CD4-positive, alpha-beta T cell (primary cell): ENCODE measurements around the gene AGBL5. TPM values are rescaled to one million over a fixed set of nuclear protein-coding genes. Genes with fewer than 3 reads are reported as not detected.
A peak's percentile ranks its signal among the peaks of the same experiment; 100 is the strongest.

ENCODE experiments used
- ATAC-seq: fragments of 200-7000 bp; cut with Tn5 transposase; one replicate; pipeline ENCODE4 v1.10.0; 2022; ENCODE audit warnings: mild to moderate bottlenecking; ENCODE audit not compliant: poor library complexity
- CTCF ChIA-PET: fragments of 350-600 bp; sonication (Branson Sonifier 250); formaldehyde crosslinking; loops from one replicate; lab custom pipeline; 2021; ENCODE audit warnings: antibody characterized with exemption, inconsistent platforms; lab: Charles Lee
- POLR2A ChIA-PET: fragments of 350-600 bp; sonication (Branson Sonifier 250); formaldehyde crosslinking; loops from one replicate; lab custom pipeline; 2021; ENCODE audit warnings: antibody characterized with exemption, inconsistent platforms; lab: Charles Lee
- DNase-seq, 14 experiments: peaks; one replicate each; pipeline ENCODE4 v3.0.0-alpha.2; 2013 to 2020; ENCODE audit warnings: mixed read lengths in 2 of 14
- H3K27ac ChIP-seq, 2 donors: one replicate each; pipeline versions ENCODE4 v1.5.1 to v1.7.0; 2013; ENCODE audit warnings: low read length in 2 of 2, low read depth in 1 of 2, mild to moderate bottlenecking in 1 of 2
- H3K27me3 ChIP-seq, 2 experiments: 1 replicate in 1 of 2; 2 replicates in 1 of 2; pipeline versions ENCODE4 v1.6.1 to v1.7.0; 2013; ENCODE audit warnings: low read length in 2 of 2, control low read depth in 1 of 2, mild to moderate bottlenecking in 1 of 2, moderate library complexity in 1 of 2; ENCODE audit not compliant: insufficient read depth in 2 of 2, control insufficient read depth in 1 of 2
- H3K36me3 ChIP-seq: one replicate; pipeline ENCODE4 v1.6.1; 2013; ENCODE audit warnings: low read length, control low read depth; ENCODE audit not compliant: insufficient read depth
- H3K4me1 ChIP-seq: one replicate; pipeline ENCODE4 v1.6.1; 2013; ENCODE audit warnings: low read length, control low read depth; ENCODE audit not compliant: insufficient read depth
- H3K4me3 ChIP-seq: one replicate; pipeline ENCODE4 v1.5.1; 2013; ENCODE audit warnings: mild to moderate bottlenecking, low read length, moderate library complexity
- H3K9me3 ChIP-seq, 2 experiments: 1 replicate in 1 of 2; 2 replicates in 1 of 2; pipeline versions ENCODE4 v1.6.1 to v1.7.0; 2013; ENCODE audit warnings: low read length in 2 of 2, mild to moderate bottlenecking in 2 of 2, control low read depth in 1 of 2, moderate library complexity in 1 of 2; ENCODE audit not compliant: control insufficient read depth in 1 of 2, insufficient read depth in 1 of 2
- H3K27ac Mint-ChIP-seq: one replicate; pipeline ENCODE4 v1.8.0; 2020; ENCODE audit warnings: mixed read lengths
- H3K27me3 Mint-ChIP-seq: one replicate; pipeline ENCODE4 v1.8.0; 2021; ENCODE audit warnings: mixed read lengths
- H3K36me3 Mint-ChIP-seq: one replicate; pipeline ENCODE4 v1.8.0; 2021; ENCODE audit warnings: low read depth, mixed read lengths
- H3K4me1 Mint-ChIP-seq: one replicate; pipeline ENCODE4 v1.8.0; 2021; ENCODE audit warnings: low read depth, mixed read lengths
- H3K4me3 Mint-ChIP-seq: one replicate; pipeline ENCODE4 v1.8.0; 2020; ENCODE audit warnings: mild to moderate bottlenecking, mixed read lengths
- H3K9me3 Mint-ChIP-seq: one replicate; pipeline ENCODE4 v1.8.0; 2020; ENCODE audit warnings: mixed read lengths
- CTCF ChIP-seq: fragments of 200-600 bp; IDR thresholded peaks from one replicate; pipeline ENCODE4 v1.8.0; 2022; ENCODE audit warnings: antibody characterized with exemption, mild to moderate bottlenecking
- intact Hi-C, 2 experiments: fragments of 100-400 bp; cut with DNase I in 1 of 2; cut with micrococcal nuclease in 1 of 2; formaldehyde crosslinking; loops; one replicate each; pipeline versions ENCODE4 v1.15.1 to v1.9.0; 2023 to 2025; cut with DNase I, micrococcal nuclease
- total RNA-seq, 174 experiments: library from RNA in 2 of 174; stranded (reverse) in 2 of 174; gene quantifications; one replicate each; pipeline ENCODE4 v1.2.3 and lab custom pipeline; 2021 to 2026

AGBL5 gene
- total RNA-seq, 2 experiments from 2014 or later: 10.8 to 11.6 TPM

- CTCF ChIA-PET: no interaction called here
- Histone ChIP-seq H3K4me1 (peaks cover 44% of the 10 kb centered on the region), H3K4me3 (no peak overlapping the region), H3K27ac (no peak overlapping the region), H3K9me3 (no peaks in the 10 kb centered on the region), H3K27me3 (no peaks in the 10 kb centered on the region), H3K36me3 (no peaks in the 10 kb centered on the region)
- Mint-ChIP-seq H3K27ac (no peak overlapping the region), H3K4me1 (peaks cover 46% of the 10 kb centered on the region), H3K4me3 (no peak overlapping the region), H3K36me3 (no peaks in the 10 kb centered on the region), H3K9me3 (no peaks in the 10 kb centered on the region), H3K27me3 (no peaks in the 10 kb centered on the region)
- POLR2A ChIA-PET: interaction anchor here (9.9 to 10.2 kb wide), 2 partner anchors 9 to 28 kb away, joined by 113 to 161 read pairs; partner anchors contain the start of genes AGBL5 and OST4
- no peak for DNase-seq
- ATAC-seq: no peak
- intact Hi-C loops: loop anchor here (1.0 to 2.0 kb wide), 4 partner anchors 7 to 133 kb away; partner anchors contain the start of genes AGBL5 (in 1 of the 2), ATRAID (in 1 of the 2), SLC5A6 (in 1 of the 2) and TMEM214 (in 1 of the 2)
- TF ChIP-seq CTCF: no peak
Measured at GRCh38 chr2:27079233-27080139, 28.0 kb downstream of the AGBL5 start.

GRCh38 chr2:27080140-27080469 lies 28.6 kb downstream of the AGBL5 start:
- no peak for TF ChIP-seq CTCF
- Histone ChIP-seq H3K27me3 (no peaks in the 10 kb centered on the region), H3K27ac (no peak overlapping the region), H3K9me3 (no peaks in the 10 kb centered on the region), H3K36me3 (no peaks in the 10 kb centered on the region), H3K4me3 (no peak overlapping the region), H3K4me1 (peaks cover 42% of the 10 kb centered on the region)
- no peaks in the 10 kb centered on the region for H3K36me3 Mint-ChIP-seq
- H3K27me3 Mint-ChIP-seq: no peaks in the 10 kb centered on the region
- no peak for ATAC-seq
- ChIA-PET CTCF (no interaction called here), POLR2A (interaction anchor here (0.6 to 10.2 kb wide), 4 partner anchors 10 to 260 kb away, joined by 4 to 161 read pairs (median 59); partner anchors contain the start of genes AGBL5, OST4 and TMEM214)
- H3K9me3 Mint-ChIP-seq: no peaks in the 10 kb centered on the region
- DNase-seq: no peak
- intact Hi-C loops: loop anchor here (1.0 to 2.0 kb wide), 4 partner anchors 8 to 133 kb away; partner anchors contain the start of genes AGBL5 (in 1 of the 2), ATRAID (in 1 of the 2), SLC5A6 (in 1 of the 2) and TMEM214 (in 1 of the 2)
- H3K4me1 Mint-ChIP-seq: peaks cover 46% of the 10 kb centered on the region
- H3K27ac Mint-ChIP-seq: no peak overlapping the region
- H3K4me3 Mint-ChIP-seq: no peak overlapping the region

GRCh38 chr2:27080603-27080936 lies 29.1 kb downstream of the AGBL5 start:
- no peaks in the 10 kb centered on the region for H3K9me3 Mint-ChIP-seq
- H3K27ac ChIP-seq: peak overlapping the region; percentile 33 to 60
- H3K27me3 ChIP-seq: no peaks in the 10 kb centered on the region
- H3K4me3 Mint-ChIP-seq: no peak overlapping the region
- peaks cover 46% of the 10 kb centered on the region for H3K4me1 Mint-ChIP-seq
- ChIA-PET POLR2A (interaction anchor here (0.6 to 10.2 kb wide), 7 partner anchors 10 to 259 kb away, joined by 4 to 161 read pairs (median 6); partner anchors contain the start of genes ABHD1, AGBL5, ATRAID and OST4), CTCF (interaction anchor here (1.0 to 1.2 kb wide), 4 partner anchors 30 to 199 kb away, joined by 4 to 10 read pairs (median 4); partner anchors contain the start of genes ABHD1 and AGBL5)
- no peaks in the 10 kb centered on the region for H3K36me3 ChIP-seq
- H3K27ac Mint-ChIP-seq: peak overlapping the region; percentile 88
- H3K4me3 ChIP-seq: no peak overlapping the region
- TF ChIP-seq CTCF: no peak
- ATAC-seq: no peak
- no peaks in the 10 kb centered on the region for H3K27me3 Mint-ChIP-seq
- no peaks in the 10 kb centered on the region for H3K9me3 ChIP-seq
- peaks cover 42% of the 10 kb centered on the region for H3K4me1 ChIP-seq
- DNase-seq: no peak
- intact Hi-C loops: loop anchor here (1.0 to 2.0 kb wide), 4 partner anchors 8 to 132 kb away; partner anchors contain the start of genes AGBL5 (in 1 of the 2), ATRAID (in 1 of the 2), SLC5A6 (in 1 of the 2) and TMEM214 (in 1 of the 2)
- H3K36me3 Mint-ChIP-seq: no peaks in the 10 kb centered on the region
